Measurements from ENCODE around the gene TOPBP1. TPM values are rescaled to one million over a fixed set of nuclear protein-coding genes. Genes with fewer than 3 reads are reported as not detected.

TOPBP1 gene
- total and polyA plus RNA-seq, 9 of the 15 experiments (the other 6 are each of a cell fraction or from before 2014, with no cell fraction given), result 16.6 to 77.6 (median 58.2) TPM

DNA sequence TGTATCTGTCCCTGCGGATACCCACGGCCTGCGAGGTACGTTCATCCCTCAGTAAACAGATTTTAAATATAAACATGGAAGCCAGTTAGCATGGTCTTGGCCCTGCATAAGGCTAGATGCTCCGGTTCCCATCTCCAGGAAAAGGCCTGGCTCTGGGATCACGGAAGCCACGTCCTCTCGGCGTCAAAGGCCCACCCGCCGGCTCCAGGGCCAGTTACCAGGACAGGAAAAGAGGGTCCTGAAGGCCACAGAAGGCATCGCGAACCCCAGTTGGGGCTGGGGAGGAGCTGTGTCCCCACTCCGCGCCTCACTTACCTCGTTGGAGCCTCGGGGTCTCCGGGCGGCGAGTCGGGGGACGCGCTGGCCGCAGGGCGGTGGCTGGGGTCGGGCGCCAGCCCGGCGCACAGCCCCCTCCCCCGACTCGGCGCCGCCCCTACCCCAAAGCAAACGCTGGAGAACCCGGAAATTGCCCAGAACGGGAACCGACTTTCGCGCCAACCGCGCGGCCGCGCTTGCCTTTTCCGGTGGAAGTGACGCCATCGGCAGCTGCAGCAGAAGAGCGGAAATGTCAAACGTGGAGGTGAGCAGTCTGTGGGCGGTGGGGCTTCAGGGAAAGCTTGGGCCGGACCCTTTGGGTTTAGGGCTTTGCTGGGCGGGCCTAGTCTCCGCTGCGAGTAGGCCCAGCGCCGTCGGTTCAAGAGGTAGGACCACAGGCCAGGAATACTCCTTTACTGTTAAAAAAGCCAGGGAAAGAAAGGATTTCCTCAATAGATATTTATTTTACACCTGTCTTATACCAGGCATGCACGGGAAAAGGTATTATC, at the start of gene TOPBP1 (continued):
- TF ChIP-seq, protein P1, sequence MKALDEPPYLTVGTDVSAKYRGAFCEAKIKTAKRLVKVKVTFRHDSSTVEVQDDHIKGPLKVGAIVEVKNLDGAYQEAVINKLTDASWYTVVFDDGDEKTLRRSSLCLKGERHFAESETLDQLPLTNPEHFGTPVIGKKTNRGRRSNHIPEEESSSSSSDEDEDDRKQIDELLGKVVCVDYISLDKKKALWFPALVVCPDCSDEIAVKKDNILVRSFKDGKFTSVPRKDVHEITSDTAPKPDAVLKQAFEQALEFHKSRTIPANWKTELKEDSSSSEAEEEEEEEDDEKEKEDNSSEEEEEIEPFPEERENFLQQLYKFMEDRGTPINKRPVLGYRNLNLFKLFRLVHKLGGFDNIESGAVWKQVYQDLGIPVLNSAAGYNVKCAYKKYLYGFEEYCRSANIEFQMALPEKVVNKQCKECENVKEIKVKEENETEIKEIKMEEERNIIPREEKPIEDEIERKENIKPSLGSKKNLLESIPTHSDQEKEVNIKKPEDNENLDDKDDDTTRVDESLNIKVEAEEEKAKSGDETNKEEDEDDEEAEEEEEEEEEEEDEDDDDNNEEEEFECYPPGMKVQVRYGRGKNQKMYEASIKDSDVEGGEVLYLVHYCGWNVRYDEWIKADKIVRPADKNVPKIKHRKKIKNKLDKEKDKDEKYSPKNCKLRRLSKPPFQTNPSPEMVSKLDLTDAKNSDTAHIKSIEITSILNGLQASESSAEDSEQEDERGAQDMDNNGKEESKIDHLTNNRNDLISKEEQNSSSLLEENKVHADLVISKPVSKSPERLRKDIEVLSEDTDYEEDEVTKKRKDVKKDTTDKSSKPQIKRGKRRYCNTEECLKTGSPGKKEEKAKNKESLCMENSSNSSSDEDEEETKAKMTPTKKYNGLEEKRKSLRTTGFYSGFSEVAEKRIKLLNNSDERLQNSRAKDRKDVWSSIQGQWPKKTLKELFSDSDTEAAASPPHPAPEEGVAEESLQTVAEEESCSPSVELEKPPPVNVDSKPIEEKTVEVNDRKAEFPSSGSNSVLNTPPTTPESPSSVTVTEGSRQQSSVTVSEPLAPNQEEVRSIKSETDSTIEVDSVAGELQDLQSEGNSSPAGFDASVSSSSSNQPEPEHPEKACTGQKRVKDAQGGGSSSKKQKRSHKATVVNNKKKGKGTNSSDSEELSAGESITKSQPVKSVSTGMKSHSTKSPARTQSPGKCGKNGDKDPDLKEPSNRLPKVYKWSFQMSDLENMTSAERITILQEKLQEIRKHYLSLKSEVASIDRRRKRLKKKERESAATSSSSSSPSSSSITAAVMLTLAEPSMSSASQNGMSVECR (CRISPR knock-in tag; IDR thresholded peaks at IDR 0.05), result peak; percentile 61; the same call in 1 of the 2 replicates
- TF ChIP-seq ZNF224 (CRISPR knock-in tag; IDR thresholded peaks at IDR 0.05) (no peak), SMAD1 (IDR thresholded peaks at IDR 0.05; ENCODE audit: low read depth, low read length, partially characterized antibody) (no peak), GATAD2B (IDR thresholded peaks at IDR 0.05; ENCODE audit: borderline replicate concordance) (0 out of 2 replicates have a peak, but pooled peaks have one; percentile 57), MTA3 (IDR thresholded peaks at IDR 0.05; ENCODE audit: borderline replicate concordance) (0 out of 2 replicates have a peak, but pooled peaks have one; percentile 33)
